ACC112 (cell line): ENCODE results near the gene OSM.

Source experiments
- H2AFZ ChIP-seq: fragments of 200-600 bp; sonication (generic); one replicate; pipeline ENCODE4 v1.6.0; 2017; ENCODE audit warnings: antibody characterized with exemption, low read length; ENCODE audit not compliant: unreplicated experiment
- H3K27ac ChIP-seq: fragments of 200-600 bp; sonication (generic); 2 replicates; pipeline ENCODE4 v1.5.1; 2014; ENCODE audit warnings: low read depth, mild to moderate bottlenecking, antibody characterized with exemption, low read length, moderate library complexity
- H3K27me3 ChIP-seq: fragments of 200-600 bp; sonication (generic); 2 replicates; pipeline ENCODE4 v1.6.1; 2014; ENCODE audit warnings: mild to moderate bottlenecking, antibody characterized with exemption, low read length, moderate library complexity, mixed read lengths; ENCODE audit not compliant: insufficient read depth
- H3K36me3 ChIP-seq: fragments of 200-600 bp; sonication (generic); 2 replicates; pipeline ENCODE4 v1.6.1; 2016; ENCODE audit warnings: mild to moderate bottlenecking, antibody characterized with exemption, low read length, moderate library complexity, mixed read lengths; ENCODE audit not compliant: insufficient read depth
- H3K4me1 ChIP-seq: fragments of 200-600 bp; sonication (generic); one replicate; pipeline ENCODE4 v1.6.1; 2016; ENCODE audit warnings: low read length, mixed read lengths; ENCODE audit not compliant: insufficient read depth, unreplicated experiment, control insufficient read depth
- H3K4me3 ChIP-seq: fragments of 200-600 bp; sonication (generic); 2 replicates; pipeline ENCODE4 v1.5.1; 2014; ENCODE audit warnings: mild to moderate bottlenecking, low read depth, low read length
- H3K79me2 ChIP-seq: fragments of 200-600 bp; sonication (generic); one replicate; pipeline ENCODE4 v1.6.0; 2016; ENCODE audit warnings: low read length; ENCODE audit not compliant: control insufficient read depth, unreplicated experiment, insufficient read depth

OSM gene

GRCh38 chr22:30297276-30297990 lies 30.8 kb upstream of the OSM start:
- Histone ChIP-seq H3K79me2 (no peaks in the 10 kb centered on the region), H2AFZ (no peak overlapping the region), H3K27me3 (no peaks in the 10 kb centered on the region), H3K4me1 (peaks cover 9% of the 10 kb centered on the region), H3K4me3 (no peak overlapping the region), H3K27ac (no peak overlapping the region), H3K36me3 (no peaks in the 10 kb centered on the region)

DNA sequence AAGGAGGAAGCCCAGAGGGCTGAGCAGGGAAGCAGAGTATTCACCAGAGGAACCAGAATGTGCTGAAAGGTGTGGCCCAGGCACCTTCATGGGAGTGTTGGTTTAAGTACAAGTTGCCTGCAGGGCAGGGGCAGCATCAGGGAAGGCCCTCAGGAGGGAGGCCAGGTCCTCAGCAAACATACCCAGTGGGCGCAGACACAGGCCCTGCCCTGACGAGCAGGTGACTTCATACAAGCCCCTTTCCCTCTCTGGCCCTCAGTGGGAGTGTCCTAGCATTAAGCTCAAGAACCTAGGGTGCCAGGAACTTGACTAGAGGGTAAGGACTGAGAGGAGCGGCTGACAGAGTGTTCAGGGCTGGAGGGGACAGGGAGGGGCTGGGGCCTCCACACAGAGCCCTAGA lies 30.2 kb upstream of the OSM start:
- Histone ChIP-seq H3K79me2 (no peaks in the 10 kb centered on the region), H3K4me3 (no peak overlapping the region), H3K27ac (no peak overlapping the region), H3K36me3 (no peaks in the 10 kb centered on the region), H3K4me1 (peaks cover 5% of the 10 kb centered on the region), H2AFZ (no peak overlapping the region), H3K27me3 (no peaks in the 10 kb centered on the region)

DNA sequence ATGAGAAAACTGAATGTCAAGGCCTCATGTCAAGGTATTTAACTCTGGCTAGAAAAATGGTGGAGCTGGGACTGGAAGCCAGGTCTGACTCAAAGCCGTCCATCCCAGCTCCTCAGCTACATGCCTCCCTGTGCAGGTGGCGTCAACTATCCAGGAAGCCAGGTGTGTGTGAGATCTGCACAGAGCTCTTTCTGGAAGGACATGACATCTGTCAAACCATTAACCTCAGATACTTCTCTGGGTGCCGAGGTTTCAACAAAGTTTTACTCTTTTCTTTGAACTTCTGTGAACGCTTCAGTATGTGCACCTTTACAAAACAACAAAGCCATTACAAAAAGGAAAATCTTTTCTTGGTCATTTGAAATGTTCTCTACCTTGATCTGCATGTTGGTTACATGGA lies 29.7 kb upstream of the OSM start:
- H3K4me3 ChIP-seq, result no peak overlapping the region
- no peak overlapping the region for H3K27ac ChIP-seq
- H2AFZ ChIP-seq, result no peak overlapping the region
- no peaks in the 10 kb centered on the region for H3K79me2 ChIP-seq
- H3K36me3 ChIP-seq, result no peaks in the 10 kb centered on the region
- H3K4me1 ChIP-seq, result peaks cover 7% of the 10 kb centered on the region
- H3K27me3 ChIP-seq, result no peaks in the 10 kb centered on the region

DNA sequence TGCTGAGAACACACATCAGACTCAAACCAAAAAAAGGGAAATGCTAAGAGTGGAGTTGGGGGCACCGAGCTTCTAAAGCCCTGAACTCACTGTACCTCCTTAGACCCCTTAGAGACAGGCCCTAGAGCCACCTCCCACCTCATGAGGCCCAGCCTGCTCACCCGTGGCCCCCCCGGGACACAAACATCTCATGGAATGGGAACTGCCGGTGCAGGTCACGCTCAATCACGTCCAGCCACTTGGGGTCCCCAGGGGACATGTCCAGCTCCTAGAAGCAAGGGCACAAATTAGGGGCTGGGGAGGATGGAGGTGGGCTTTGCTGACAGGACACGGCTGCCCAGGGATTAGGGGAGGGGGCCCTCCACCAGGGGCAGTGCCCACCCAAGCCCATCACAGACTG lies 28.9 kb upstream of the OSM start:
- Histone ChIP-seq H2AFZ (no peak overlapping the region), H3K4me3 (no peak overlapping the region), H3K36me3 (no peaks in the 10 kb centered on the region), H3K79me2 (no peaks in the 10 kb centered on the region), H3K27me3 (no peaks in the 10 kb centered on the region), H3K4me1 (peaks cover 14% of the 10 kb centered on the region), H3K27ac (no peak overlapping the region)

DNA sequence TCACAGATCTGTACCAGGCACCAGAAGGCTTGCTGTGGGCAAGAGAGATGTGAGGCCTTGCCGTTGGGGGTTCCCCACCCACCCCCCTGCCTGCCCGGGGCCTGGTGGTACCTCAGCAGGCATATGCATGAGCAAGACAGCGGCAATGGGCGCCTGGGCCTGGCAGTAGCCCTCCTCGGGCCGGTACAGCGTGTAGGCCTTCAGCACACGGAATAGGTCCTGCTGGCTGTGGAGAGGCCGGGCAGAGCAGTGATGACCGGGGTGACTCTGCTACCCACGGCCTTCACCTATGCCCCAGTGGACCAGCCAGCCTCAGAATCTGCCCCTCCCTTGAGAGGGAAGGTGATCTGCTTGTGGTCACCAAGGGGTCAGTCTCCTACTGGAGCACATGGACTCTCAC lies 28.2 kb upstream of the OSM start:
- Histone ChIP-seq H3K27me3 (no peaks in the 10 kb centered on the region), H3K79me2 (no peaks in the 10 kb centered on the region), H3K27ac (no peak overlapping the region), H2AFZ (no peak overlapping the region), H3K4me1 (peaks cover 22% of the 10 kb centered on the region), H3K4me3 (no peak overlapping the region), H3K36me3 (no peaks in the 10 kb centered on the region)

GRCh38 chr22:30294066-30294465 lies 27.4 kb upstream of the OSM start:
- no peaks in the 10 kb centered on the region for H3K27me3 ChIP-seq
- H3K36me3 ChIP-seq, result no peaks in the 10 kb centered on the region
- H3K4me1 ChIP-seq, result peaks cover 23% of the 10 kb centered on the region
- H3K4me3 ChIP-seq, result no peak overlapping the region
- no peak overlapping the region for H3K27ac ChIP-seq
- no peaks in the 10 kb centered on the region for H3K79me2 ChIP-seq
- H2AFZ ChIP-seq, result no peak overlapping the region

GRCh38 chr22:30293026-30293425 lies 26.4 kb upstream of the OSM start:
- Histone ChIP-seq H3K4me1 (peaks cover 28% of the 10 kb centered on the region), H3K36me3 (no peaks in the 10 kb centered on the region), H3K27ac (no peak overlapping the region), H3K27me3 (no peaks in the 10 kb centered on the region), H3K79me2 (no peaks in the 10 kb centered on the region), H3K4me3 (no peak overlapping the region), H2AFZ (no peak overlapping the region)

- Histone ChIP-seq H3K27me3 (no peaks in the 10 kb centered on the region), H3K4me3 (no peak overlapping the region), H3K27ac (no peak overlapping the region), H2AFZ (no peak overlapping the region), H3K4me1 (peaks cover 28% of the 10 kb centered on the region), H3K79me2 (no peaks in the 10 kb centered on the region), H3K36me3 (no peaks in the 10 kb centered on the region)
Measured at GRCh38 chr22:30292069-30292970, 25.7 kb upstream of the OSM start.

GRCh38 chr22:30291058-30291892 lies 24.6 kb upstream of the OSM start:
- H3K36me3 ChIP-seq, result no peaks in the 10 kb centered on the region
- H3K79me2 ChIP-seq, result no peaks in the 10 kb centered on the region
- peaks cover 28% of the 10 kb centered on the region for H3K4me1 ChIP-seq
- H3K27ac ChIP-seq, result peak overlapping the region; percentile 56
- H3K27me3 ChIP-seq, result no peaks in the 10 kb centered on the region
- no peak overlapping the region for H2AFZ ChIP-seq
- no peak overlapping the region for H3K4me3 ChIP-seq

DNA sequence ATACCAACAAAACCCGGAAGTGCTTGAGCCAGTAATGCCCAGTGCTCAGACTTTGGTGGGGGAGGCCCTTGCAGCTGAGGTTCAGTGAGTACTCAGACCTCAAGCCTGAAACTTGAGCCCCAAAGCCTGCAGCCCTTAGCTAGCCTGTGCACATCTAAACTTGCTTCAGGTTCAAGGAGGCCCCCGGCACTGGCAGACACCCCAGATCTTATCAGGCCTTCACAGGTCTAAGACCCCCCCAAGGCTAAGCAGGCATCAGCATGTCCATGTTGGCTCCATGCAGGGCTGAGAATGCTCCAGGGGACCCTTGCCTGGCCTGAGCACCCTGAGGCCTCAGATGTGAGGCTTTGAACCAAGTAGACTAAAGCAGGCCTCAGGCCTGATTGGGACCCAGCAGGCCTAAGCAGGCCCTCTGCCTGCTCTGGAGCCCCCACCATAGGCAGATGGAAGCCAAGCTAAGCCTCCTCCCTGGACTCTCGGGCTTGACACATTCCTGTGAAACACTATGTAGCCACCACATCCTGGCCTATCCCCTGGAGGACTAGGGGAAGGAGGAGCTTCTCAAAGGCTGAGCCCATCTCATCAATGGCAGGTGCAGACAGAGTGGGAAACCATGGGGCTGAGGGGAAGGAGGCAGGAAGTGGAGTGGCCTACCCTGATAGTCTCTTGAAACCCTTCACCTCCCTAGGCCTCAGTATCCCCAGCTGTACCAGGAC lies 23.8 kb upstream of the OSM start:
- Histone ChIP-seq H3K36me3 (no peaks in the 10 kb centered on the region), H3K79me2 (no peaks in the 10 kb centered on the region), H3K27me3 (no peaks in the 10 kb centered on the region), H3K27ac (peak overlapping the region; percentile 56), H2AFZ (no peak overlapping the region), H3K4me3 (peak overlapping the region; percentile 86; the same call in 1 of the 2 replicates), H3K4me1 (peaks cover 28% of the 10 kb centered on the region)
